Ectodermal cell (in vitro differentiated cells): ENCODE measurements around the gene FXYD7.

ENCODE experiments used
- H3K27ac ChIP-seq: 2 replicates; pipeline ENCODE4 v1.7.0; 2013; ENCODE audit warnings: mild to moderate bottlenecking, low read depth, low read length; ENCODE audit not compliant: insufficient read depth, poor library complexity, severe bottlenecking
- H3K27me3 ChIP-seq: 2 replicates; pipeline ENCODE4 v1.7.0; 2013; ENCODE audit warnings: mild to moderate bottlenecking, low read length; ENCODE audit not compliant: insufficient read depth, control insufficient read depth, poor library complexity, severe bottlenecking
- H3K36me3 ChIP-seq: one replicate; pipeline ENCODE4 v1.7.0; 2013; ENCODE audit warnings: low read length; ENCODE audit not compliant: control insufficient read depth, insufficient read depth
- H3K4me1 ChIP-seq: one replicate; pipeline ENCODE4 v1.7.0; 2013; ENCODE audit warnings: low read length; ENCODE audit not compliant: control insufficient read depth, insufficient read depth
- H3K4me3 ChIP-seq: 2 replicates; pipeline ENCODE4 v1.7.0; 2013; ENCODE audit warnings: low read depth, low read length, control low read depth; ENCODE audit not compliant: insufficient read depth
- H3K9me3 ChIP-seq: 2 replicates; pipeline ENCODE4 v1.7.0; 2013; ENCODE audit warnings: mild to moderate bottlenecking, low read length, moderate library complexity; ENCODE audit not compliant: control insufficient read depth
- WGBS, 2 experiments: methylation state at CpG; one replicate each; pipeline ENCODE4 v1.1.7; 2013; ENCODE audit warnings: missing lambda C conversion rate in 2 of 2; 5-methylcytosine and 5-hydroxymethylcytosine counted together

FXYD7 gene

GRCh38 chr19:35155981-35156672 is 13.1 kb downstream of the FXYD7 start:
- Histone ChIP-seq H3K4me3 (no peak overlapping the region), H3K36me3 (peaks cover 3% of the 10 kb centered on the region), H3K27ac (no peak overlapping the region), H3K9me3 (no peaks in the 10 kb centered on the region), H3K4me1 (peaks cover 14% of the 10 kb centered on the region), H3K27me3 (peaks cover 34% of the 10 kb centered on the region)
- 92 to 94% methylated on average over 6 of the region's 6 CpGs for WGBS, 2 experiments

DNA sequence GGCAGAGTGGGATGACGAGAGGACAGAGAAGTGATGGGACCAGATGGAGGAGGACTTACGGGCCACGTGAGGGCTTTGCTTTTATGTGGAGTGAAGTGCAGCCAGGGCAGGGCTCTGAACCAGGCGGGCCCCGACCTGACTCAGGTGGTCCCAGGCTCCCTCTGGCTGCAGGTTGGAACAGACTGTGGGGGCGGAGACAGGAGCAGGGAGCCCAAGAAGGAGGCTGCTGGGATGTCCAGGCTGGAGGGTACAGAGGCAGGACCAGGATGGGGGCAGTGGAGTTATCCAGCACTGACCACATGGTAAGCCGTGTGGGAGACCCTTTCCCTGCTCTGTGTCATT is 13.6 kb downstream of the FXYD7 start:
- no peak overlapping the region for H3K4me3 ChIP-seq
- peaks cover 34% of the 10 kb centered on the region for H3K27me3 ChIP-seq
- no peak overlapping the region for H3K27ac ChIP-seq
- H3K9me3 ChIP-seq = no peaks in the 10 kb centered on the region
- peaks cover 14% of the 10 kb centered on the region for H3K4me1 ChIP-seq
- H3K36me3 ChIP-seq = peaks cover 3% of the 10 kb centered on the region
- 87 to 89% methylated on average over 7 of the region's 7 CpGs for WGBS, 2 experiments

GRCh38 chr19:35157431-35157830 is 14.4 kb downstream of the FXYD7 start:
- peaks cover 3% of the 10 kb centered on the region for H3K36me3 ChIP-seq
- no peaks in the 10 kb centered on the region for H3K9me3 ChIP-seq
- WGBS, 2 experiments = 89 to 93% methylated on average over 4 of the region's 4 CpGs
- H3K27me3 ChIP-seq = peaks cover 34% of the 10 kb centered on the region
- H3K27ac ChIP-seq = no peak overlapping the region
- no peak overlapping the region for H3K4me3 ChIP-seq
- peaks cover 11% of the 10 kb centered on the region for H3K4me1 ChIP-seq

- Histone ChIP-seq H3K36me3 (peaks cover 10% of the 10 kb centered on the region), H3K4me1 (no peaks in the 10 kb centered on the region), H3K27ac (no peak overlapping the region), H3K9me3 (no peaks in the 10 kb centered on the region), H3K4me3 (no peak overlapping the region), H3K27me3 (peaks cover 12% of the 10 kb centered on the region)
- WGBS, 2 experiments = 94 to 96% methylated on average over 8 of the region's 8 CpGs
These were observed 16.6 kb downstream of the FXYD7 start for GRCh38 chr19:35159606-35160005.

DNA sequence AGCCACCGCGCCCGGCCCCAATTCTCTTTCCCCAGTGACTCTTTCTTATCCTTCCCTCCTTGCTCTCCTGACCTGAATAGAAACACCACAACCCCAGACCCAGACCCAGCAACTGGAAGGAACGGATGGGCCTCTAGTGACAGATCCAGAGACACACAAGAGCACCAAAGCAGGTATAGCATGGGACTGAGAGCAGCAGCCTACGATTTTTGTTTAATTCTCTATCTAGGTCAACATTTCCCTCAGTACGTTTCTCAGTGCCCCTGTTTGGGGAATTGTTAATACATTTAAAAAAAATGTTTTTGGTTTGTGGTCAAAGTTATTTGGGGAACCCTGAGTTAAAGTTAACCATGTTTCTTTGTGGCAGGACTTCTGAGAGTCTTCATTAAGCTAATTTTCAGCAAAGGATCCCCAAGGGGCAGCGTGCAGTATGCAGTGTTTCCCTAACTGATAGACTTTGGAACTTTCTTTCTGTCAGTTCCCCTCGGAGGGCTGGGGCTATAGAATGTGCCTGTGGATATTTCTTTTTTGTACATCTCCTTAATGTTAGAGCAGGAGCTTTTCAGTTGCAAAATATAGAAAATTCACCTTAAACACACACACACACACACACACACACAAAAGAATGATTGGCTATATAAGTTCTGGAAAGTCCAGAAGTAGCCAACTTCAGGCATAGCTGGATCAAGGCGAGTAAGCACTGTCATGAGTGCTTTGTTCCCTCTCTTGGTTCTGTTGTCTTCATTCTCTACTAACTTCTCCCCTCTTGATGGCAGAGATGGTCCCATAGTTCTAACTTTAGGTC is 17.8 kb downstream of the FXYD7 start:
- no peak overlapping the region for H3K4me3 ChIP-seq
- H3K27ac ChIP-seq = no peak overlapping the region
- peaks cover 15% of the 10 kb centered on the region for H3K36me3 ChIP-seq
- no peaks in the 10 kb centered on the region for H3K27me3 ChIP-seq
- 94 to 96% methylated on average over 9 of the region's 9 CpGs for WGBS, 2 experiments
- H3K4me1 ChIP-seq = no peaks in the 10 kb centered on the region
- H3K9me3 ChIP-seq = no peaks in the 10 kb centered on the region

- peaks cover 18% of the 10 kb centered on the region for H3K36me3 ChIP-seq
- no peaks in the 10 kb centered on the region for H3K4me1 ChIP-seq
- no peaks in the 10 kb centered on the region for H3K9me3 ChIP-seq
- 94 to 95% methylated on average over 2 of the region's 2 CpGs for whole genome bisulfite sequencing, 2 experiments
- H3K4me3 ChIP-seq = no peak overlapping the region
- H3K27me3 ChIP-seq = no peaks in the 10 kb centered on the region
- no peak overlapping the region for H3K27ac ChIP-seq
These were observed 18.3 kb downstream of the FXYD7 start for GRCh38 chr19:35161434-35161743.

DNA sequence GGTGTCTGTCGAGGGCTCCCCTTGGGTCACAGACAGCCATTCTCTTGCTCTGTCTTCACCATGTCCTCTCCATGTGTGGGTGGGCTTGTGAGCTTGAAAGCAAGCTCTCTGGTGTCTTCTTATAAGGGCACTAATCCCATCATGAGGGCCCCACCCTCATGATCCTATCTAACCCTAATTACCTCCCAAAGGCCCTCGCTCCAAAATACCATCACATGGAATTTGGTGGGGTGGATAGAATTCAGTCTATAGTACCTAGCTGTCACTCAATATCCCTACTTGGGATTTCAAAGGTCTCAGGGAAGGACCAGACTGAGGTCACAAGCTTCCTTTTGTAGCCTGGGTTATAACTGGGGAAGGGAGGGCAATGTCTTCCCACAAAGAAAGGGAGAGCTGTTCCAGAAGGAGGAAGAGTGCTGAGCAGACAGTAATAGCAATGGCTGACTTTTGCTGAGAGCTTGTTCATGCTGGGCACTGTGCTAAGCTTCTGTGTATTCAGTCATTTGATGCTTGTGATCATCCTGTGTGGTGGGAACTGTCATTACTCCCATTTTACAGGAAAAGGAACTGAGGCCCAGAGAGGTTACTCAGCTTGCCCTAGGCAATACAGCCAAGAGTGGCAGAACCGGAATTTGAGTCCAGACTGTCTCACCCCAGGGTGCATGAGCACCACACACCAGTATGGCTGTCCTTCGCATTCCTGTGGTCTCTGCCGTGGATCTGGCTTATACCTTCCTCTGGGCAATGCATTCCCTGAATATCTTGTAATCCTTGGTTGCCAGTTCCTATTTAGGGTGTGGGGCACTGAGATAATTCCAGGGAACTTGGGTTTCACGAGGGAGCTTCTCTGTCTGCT is 19.6 kb downstream of the FXYD7 start:
- H3K27me3 ChIP-seq = no peaks in the 10 kb centered on the region
- H3K36me3 ChIP-seq = peaks cover 18% of the 10 kb centered on the region
- no peaks in the 10 kb centered on the region for H3K4me1 ChIP-seq
- H3K9me3 ChIP-seq = no peaks in the 10 kb centered on the region
- no peak overlapping the region for H3K27ac ChIP-seq
- WGBS, 2 experiments = 91 to 92% methylated on average over 5 of the region's 6 CpGs
- H3K4me3 ChIP-seq = no peak overlapping the region

- no peak overlapping the region for H3K4me3 ChIP-seq
- peaks cover 18% of the 10 kb centered on the region for H3K36me3 ChIP-seq
- no peak overlapping the region for H3K27ac ChIP-seq
- no peaks in the 10 kb centered on the region for H3K4me1 ChIP-seq
- H3K9me3 ChIP-seq = no peaks in the 10 kb centered on the region
- no peaks in the 10 kb centered on the region for H3K27me3 ChIP-seq
- 93 to 96% methylated on average over 2 of the region's 2 CpGs for whole genome bisulfite sequencing, 2 experiments
These were observed 21.4 kb downstream of the FXYD7 start for GRCh38 chr19:35164418-35164817.

DNA sequence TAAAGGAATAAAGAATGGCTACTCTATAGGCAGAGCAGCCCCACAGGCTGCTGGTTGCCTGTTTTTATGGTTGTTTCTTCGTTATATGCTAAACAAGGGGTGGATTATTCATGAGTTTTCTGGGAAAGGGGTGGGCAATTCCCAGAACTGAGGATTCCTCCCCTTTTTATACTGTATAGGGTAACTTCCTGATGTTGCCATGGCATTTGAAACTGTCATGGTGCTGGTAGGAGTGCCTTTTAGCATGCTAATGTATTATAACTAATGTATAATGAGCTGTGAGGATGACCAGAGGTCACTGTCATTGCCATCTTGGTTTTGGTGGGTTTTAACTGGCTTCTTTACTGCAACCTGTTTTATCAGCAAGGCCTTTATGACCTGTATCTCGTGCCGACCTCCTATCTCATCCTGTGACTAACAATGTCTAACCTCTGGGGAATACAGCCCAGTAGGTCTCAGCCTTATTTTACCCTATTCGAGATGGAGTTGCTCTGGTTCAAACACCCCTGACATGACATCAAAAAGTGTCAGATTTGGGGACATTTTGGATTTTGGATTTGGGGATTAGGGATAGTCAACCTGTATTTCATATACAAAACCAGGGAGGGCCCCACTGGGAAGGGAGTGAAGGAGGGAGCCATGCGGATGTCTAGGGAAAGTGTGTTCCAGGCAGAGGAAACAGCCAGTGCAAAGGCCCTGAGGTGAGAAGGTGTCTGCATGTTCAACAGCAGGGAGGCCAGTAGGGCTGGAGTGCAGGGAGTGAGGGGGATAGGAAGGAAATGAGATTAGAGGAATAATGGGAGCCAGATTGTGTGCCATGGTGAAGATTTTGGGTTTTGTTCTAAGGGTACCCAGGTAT is 22.4 kb downstream of the FXYD7 start:
- WGBS, 2 experiments = 74 to 79% methylated on average over 5 of the region's 5 CpGs
- no peaks in the 10 kb centered on the region for H3K27me3 ChIP-seq
- no peak overlapping the region for H3K4me3 ChIP-seq
- H3K9me3 ChIP-seq = no peaks in the 10 kb centered on the region
- peaks cover 18% of the 10 kb centered on the region for H3K36me3 ChIP-seq
- H3K27ac ChIP-seq = no peak overlapping the region
- no peaks in the 10 kb centered on the region for H3K4me1 ChIP-seq
